ENCODE data around the gene AFF3. TPM values are rescaled to one million over a fixed set of nuclear protein-coding genes. Genes with fewer than 3 reads are reported as not detected.

The AFF3 gene
- total and polyA plus RNA-seq, 2 of the 4 experiments (the other 2 are of a cell fraction): 12.9 to 14.3 TPM

GRCh38 chr2:99512181-99512591 is 630.2 kb downstream of the AFF3 start:
- CTCF ChIA-PET: no interaction called here
- DNase-seq: no peak

More at GRCh38 chr2:99512181-99512591, 630.2 kb downstream of the AFF3 start:
- H2BK15ac ChIP-seq (ENCODE audit: low read depth, low read length): no peak overlapping the region
- no peaks in the 10 kb centered on the region for H3K79me1 ChIP-seq (ENCODE audit: low read depth in 1 of 2, low read length in 2 of 2)
- POLR2A ChIA-PET (ENCODE audit: unreplicated experiment): no interaction called here
- no peak for ATAC-seq (ENCODE audit: low read depth)
- no peak overlapping the region for H3K56ac ChIP-seq (ENCODE audit: extremely low read depth, insufficient read depth, low read length)
- no peaks in the 10 kb centered on the region for H3K9me3 ChIP-seq (ENCODE audit: control insufficient read depth, insufficient read depth, low read length)
- no peak overlapping the region for H4K8ac ChIP-seq (ENCODE audit: low read depth in 2 of 2, low read length in 2 of 2)
- no peaks in the 10 kb centered on the region for H3K9me1 ChIP-seq (ENCODE audit: insufficient read depth, low read length)
- no TSS peak for BruUV-seq (replicated peaks)
- no peak overlapping the region for H3K9ac ChIP-seq (ENCODE audit: low read depth, low read length)
- no peak overlapping the region for H2AFZ ChIP-seq (replicated peaks; ENCODE audit: low read length, poor library complexity)
- H3K27ac ChIP-seq (ENCODE audit: insufficient read depth, low read length): no peak overlapping the region
- H4K91ac ChIP-seq (ENCODE audit: insufficient read depth, low read depth, low read length): no peak overlapping the region
- no peak overlapping the region for H2AK9ac ChIP-seq (replicated peaks; ENCODE audit: low read depth, low read length, poor library complexity)
- intact Hi-C loops (cut with micrococcal nuclease) (no loop called here), in situ Hi-C loops (cut with MboI; ENCODE audit: low sequenced_read_pairs) (loop anchor here (25.0 kb wide), 1 partner anchor 875 kb away; no protein-coding TSS in a partner anchor), dilution Hi-C loops (cut with HindIII; ENCODE audit: low sequenced_read_pairs, unreplicated experiment) (no loop called here)
- no CpG with 5 or more reads among the region's 1 CpG for WGBS, 2 experiments (ENCODE audit: extremely low coverage in 2 of 2, insufficient read length in 1 of 2)
- H3K27me3 ChIP-seq (ENCODE audit: control insufficient read depth, insufficient read depth, low read length): peaks cover 8% of the 10 kb centered on the region
- no peaks in the 10 kb centered on the region for H3K36me3 ChIP-seq (ENCODE audit: control insufficient read depth, insufficient read depth, low read length)
- no peak overlapping the region for H3K18ac ChIP-seq (ENCODE audit: low read depth, low read length)
- H4K5ac ChIP-seq (ENCODE audit: low read depth, low read length): no peak overlapping the region
- no peak overlapping the region for H2BK5ac ChIP-seq (ENCODE audit: low read depth, low read length, poor library complexity, severe bottlenecking)
- H2BK120ac ChIP-seq (ENCODE audit: low read depth, low read length): no peak overlapping the region
- H2BK20ac ChIP-seq (ENCODE audit: low read depth, low read length): no peak overlapping the region
- no peak overlapping the region for H2AK5ac ChIP-seq (ENCODE audit: low read depth, low read length)
- no peak overlapping the region for H3K4me3 ChIP-seq (ENCODE audit: insufficient read depth, low read depth, low read length)
- H3K4ac ChIP-seq (ENCODE audit: low read depth, low read length): no peak overlapping the region
- TF ChIP-seq USF2 (IDR thresholded peaks at IDR 0.05; ENCODE audit: low read depth, low read length) (no peak), RCOR1 (IDR thresholded peaks at IDR 0.05; ENCODE audit: insufficient replicate concordance, low read length) (no peak), POLR2A (IDR thresholded peaks at IDR 0.05; ENCODE audit: low read depth, low read length) (no peak), RFX5 (IDR thresholded peaks at IDR 0.05; ENCODE audit: low read depth, low read length) (no peak), FOS (IDR thresholded peaks at IDR 0.05; ENCODE audit: low read depth, low read length) (no peak), MAZ (IDR thresholded peaks at IDR 0.05; ENCODE audit: borderline replicate concordance, low read depth, low read length) (no peak), RAD21 (IDR thresholded peaks at IDR 0.05; ENCODE audit: low read length) (no peak), CHD1 (IDR thresholded peaks at IDR 0.05; ENCODE audit: low read depth, low read length) (no peak), SMC3 (IDR thresholded peaks at IDR 0.05; ENCODE audit: low read depth, low read length) (no peak), NFE2L2 (IDR thresholded peaks at IDR 0.05; ENCODE audit: low read depth, low read length) (no peak), CTCF (conservative IDR thresholded peaks at IDR 0.05; ENCODE audit: low read depth, low read length) (no peak), ELK1 (IDR thresholded peaks at IDR 0.05; ENCODE audit: borderline replicate concordance, low read depth, low read length) (no peak), CEBPB (IDR thresholded peaks at IDR 0.05; ENCODE audit: low read depth, low read length) (no peak), BHLHE40 (IDR thresholded peaks at IDR 0.05; ENCODE audit: low read depth, low read length) (no peak), MXI1 (IDR thresholded peaks at IDR 0.05; ENCODE audit: borderline replicate concordance, low read depth, low read length) (no peak), MAFK (IDR thresholded peaks at IDR 0.05; ENCODE audit: low read depth, low read length) (no peak)
- no peak overlapping the region for H3K4me2 ChIP-seq (ENCODE audit: low read depth, low read length)
- H4K20me1 ChIP-seq (ENCODE audit: insufficient read depth, low read length): no peaks in the 10 kb centered on the region
- no peak overlapping the region for H3K23ac ChIP-seq (ENCODE audit: low read depth, low read length)
- no peaks in the 10 kb centered on the region for H3K4me1 ChIP-seq (ENCODE audit: control insufficient read depth, insufficient read depth, low read length)
- no peak overlapping the region for H3K14ac ChIP-seq (replicated peaks; ENCODE audit: low read depth, low read length)

Measured in IMR-90 (cell line).